Measurements from ENCODE around the gene DGKG. TPM values are rescaled to one million over a fixed set of nuclear protein-coding genes. Genes with fewer than 3 reads are reported as not detected.

The DGKG gene
- total and polyA plus RNA-seq, 2 of the 8 experiments (the other 6 are each of a cell fraction or from before 2014, with no cell fraction given), result 0.30 to 0.48 TPM

DNA sequence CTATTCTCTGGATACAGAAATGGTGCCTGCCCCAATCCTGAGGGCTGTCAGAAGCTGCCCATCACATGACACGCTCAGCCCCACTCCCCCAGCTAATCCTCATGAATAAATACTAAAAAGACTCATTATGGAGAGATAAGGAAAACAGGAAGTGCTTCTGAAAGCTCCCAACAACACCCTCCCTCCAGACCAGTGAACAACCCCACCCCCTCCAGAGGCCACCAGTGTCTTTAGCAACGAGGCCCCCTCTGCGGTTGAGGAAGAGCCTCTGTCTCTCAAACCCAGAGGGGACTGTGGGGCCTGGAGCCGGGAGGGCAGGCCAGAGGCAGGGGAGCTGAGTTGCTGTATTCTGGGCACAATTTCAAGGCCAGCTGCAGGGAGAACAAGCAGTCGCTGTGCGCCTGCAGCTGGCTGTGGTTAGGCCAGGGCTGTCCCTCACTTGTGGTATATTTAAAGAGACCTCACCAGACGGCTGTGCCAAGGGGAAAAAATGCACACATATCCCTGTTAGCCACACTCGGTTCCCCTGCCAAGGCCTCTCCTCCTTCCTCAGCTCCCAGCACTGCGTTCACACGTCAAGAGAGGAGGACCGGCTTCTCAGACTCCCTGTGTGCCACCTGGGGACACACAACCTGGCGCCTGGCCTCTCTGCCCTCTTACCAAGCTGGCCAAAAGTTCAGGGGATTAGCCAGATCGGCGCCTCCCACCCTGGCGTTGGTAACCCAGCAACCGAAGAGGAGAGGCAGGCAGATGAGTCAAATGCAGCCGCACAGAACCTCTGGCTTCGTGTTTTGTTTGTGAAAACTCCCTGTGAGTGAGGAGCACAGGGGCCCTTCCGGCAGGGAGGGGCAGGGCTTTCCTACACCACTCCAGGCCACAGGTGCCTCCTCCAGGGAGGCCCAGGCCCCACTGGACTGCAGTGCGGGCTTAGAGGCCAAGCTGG, 152.0 kb downstream of the DGKG start:
- Histone ChIP-seq H3K9me3 (ENCODE audit: insufficient read depth in 2 of 2, low read depth in 1 of 2, low read length in 1 of 2) (no peaks in the 10 kb centered on the region), H3K4me3 (ENCODE audit: extremely low read depth in 1 of 4, insufficient read depth in 2 of 4, low read depth in 3 of 4, low read length in 4 of 4) (no peak overlapping the region), H2BK15ac (ENCODE audit: low read length) (no peak overlapping the region), H2AK5ac (ENCODE audit: low read depth, low read length) (no peak overlapping the region), H3K14ac (ENCODE audit: insufficient read length) (no peak overlapping the region), H4K5ac (ENCODE audit: insufficient read length, low read depth, low read length) (no peak overlapping the region), H3K4me1 (replicated peaks in 1 of 4; ENCODE audit: control insufficient read depth in 3 of 4, insufficient read depth in 4 of 4, low read length in 3 of 4) (peaks cover 4 to 16% (median 10%) of the 10 kb centered on the region in 4 experiments; a peak in 6 of 7 replicates), H2BK12ac (ENCODE audit: low read depth, low read length) (peak overlapping the region; percentile 39; the same call in 1 of the 2 replicates), H3K79me2 (ENCODE audit: control insufficient read depth in 1 of 2, insufficient read depth in 2 of 2, low read length in 2 of 2) (no peaks in the 10 kb centered on the region), H3K23me2 (ENCODE audit: low read depth, low read length) (no peaks in the 10 kb centered on the region), H3K4me2 (ENCODE audit: insufficient read depth in 1 of 2, low read depth in 2 of 2, low read length in 2 of 2) (no peak overlapping the region), H3K27ac (ENCODE audit: low read depth, low read length) (no peak overlapping the region), H3K56ac (replicated peaks; ENCODE audit: insufficient read length, low read depth, low read length) (no peak overlapping the region), H3K9ac (replicated peaks in 1 of 4; ENCODE audit: extremely low read depth in 1 of 4, low read depth in 3 of 4, low read length in 3 of 4) (no peak overlapping the region), H3K23ac (ENCODE audit: insufficient read length) (no peak overlapping the region), H3K4ac (replicated peaks; ENCODE audit: insufficient read length, low read depth, low read length) (no peak overlapping the region), H2BK120ac (replicated peaks; ENCODE audit: low read depth, low read length) (no peak overlapping the region), H4K20me1 (replicated peaks in 1 of 2; ENCODE audit: control insufficient read depth in 1 of 2, insufficient read depth in 2 of 2, low read length in 2 of 2) (no peaks in the 10 kb centered on the region), H3K36me3 (ENCODE audit: control insufficient read depth in 2 of 4, insufficient read depth in 4 of 4, low read length in 3 of 4) (no peaks in the 10 kb centered on the region), H3K79me1 (ENCODE audit: low read depth, low read length) (no peaks in the 10 kb centered on the region), H2BK5ac (ENCODE audit: low read depth, low read length) (no peak overlapping the region), H4K91ac (replicated peaks; ENCODE audit: insufficient read length, low read length) (no peak overlapping the region), H3K18ac (ENCODE audit: extremely low read depth, low read length) (peak overlapping the region; percentile 53), H4K8ac (ENCODE audit: extremely low read depth, insufficient read depth, low read length) (peak overlapping the region; percentile 66; the same call in 1 of the 2 replicates), H2AFZ (ENCODE audit: low read length) (peak overlapping the region; percentile 56), H2BK20ac (ENCODE audit: low read length) (no peak overlapping the region), H3K27me3 (replicated peaks in 1 of 4; ENCODE audit: control insufficient read depth in 3 of 4, extremely low read depth in 1 of 4, insufficient read depth in 3 of 4, low read length in 3 of 4) (no peaks in the 10 kb centered on the region)
- FAIRE-seq (no peak), DNase-seq (ENCODE audit: low read depth in 1 of 2, low spot score in 2 of 2) (peak in 1 of 2 experiments; percentile 58)
- 64% methylated on average over 20 of the region's 20 CpGs; no CpG with 5 or more reads in 1 of the 2 experiments for WGBS, 2 experiments (ENCODE audit: extremely low coverage in 1 of 2, insufficient coverage in 1 of 2, insufficient read length in 1 of 2, insufficient replicate concordance in 2 of 2, low coverage in 1 of 2, low lambda C conversion rate in 2 of 2, missing lambda C conversion rate in 1 of 2)
- TF ChIP-seq KDM4A (IDR thresholded peaks at IDR 0.05; ENCODE audit: low read depth, low read length, severe bottlenecking) (peak; percentile 21), RFX5 (IDR thresholded peaks at IDR 0.05; ENCODE audit: borderline replicate concordance, low read depth, low read length) (no peak), TAF1 (IDR thresholded peaks at IDR 0.05; ENCODE audit: low read depth, low read length) (0 out of 2 replicates have a peak, but pooled peaks have one; percentile 8)
- CTCF ChIA-PET (ENCODE audit: partially characterized antibody), result interaction anchor here (0.6 to 6.8 kb wide), 21 partner anchors 8 to 413 kb away, joined by 3 to 33 read pairs (median 4); no protein-coding TSS in a partner anchor
- POLR2A ChIA-PET (ENCODE audit: partially characterized antibody), result interaction anchor here (1.1 to 2.4 kb wide), 5 partner anchors 12 to 272 kb away, joined by 3 to 12 read pairs (median 3); partner anchors contain the start of genes ETV5 and TRA2B
